Calu3 (cell line): ENCODE measurements around the gene CDH18. TPM values are rescaled to one million over a fixed set of nuclear protein-coding genes. Genes with fewer than 3 reads are reported as not detected.

Experiments
- BruUV-seq: library from RNA; stranded (reverse); fragments of 400-500 nt; replicated peaks from 2 replicates; lab custom pipeline; 2021; lab: Mats Ljungman, UMichigan
- CTCF ChIA-PET: fragments of 300-600 bp; sonication (Branson Sonifier 250); formaldehyde crosslinking; loops from one replicate; lab custom pipeline; 2022; ENCODE audit warnings: antibody characterized with exemption; lab: Charles Lee
- DNase-seq: peaks from one replicate; pipeline ENCODE4 v3.0.0; 2022
- H3K27ac Mint-ChIP-seq: one replicate; pipeline ENCODE4 v1.8.0; 2022; ENCODE audit warnings: mixed read lengths; ENCODE audit not compliant: unreplicated experiment
- H3K27me3 Mint-ChIP-seq: one replicate; pipeline ENCODE4 v1.8.0; 2022; ENCODE audit warnings: mixed read lengths; ENCODE audit not compliant: unreplicated experiment
- H3K36me3 Mint-ChIP-seq: one replicate; pipeline ENCODE4 v1.8.0; 2022; ENCODE audit warnings: mild to moderate bottlenecking, moderate library complexity, mixed read lengths; ENCODE audit not compliant: insufficient read depth, unreplicated experiment
- H3K4me1 Mint-ChIP-seq: one replicate; pipeline ENCODE4 v1.8.0; 2022; ENCODE audit warnings: mild to moderate bottlenecking, low read depth, mixed read lengths; ENCODE audit not compliant: unreplicated experiment
- H3K4me3 Mint-ChIP-seq: one replicate; pipeline ENCODE4 v1.8.0; 2022; ENCODE audit warnings: mild to moderate bottlenecking, low read depth, moderate library complexity, mixed read lengths; ENCODE audit not compliant: unreplicated experiment
- H3K9me3 Mint-ChIP-seq: one replicate; pipeline ENCODE4 v1.8.0; 2022; ENCODE audit warnings: low read depth, mixed read lengths; ENCODE audit not compliant: unreplicated experiment
- intact Hi-C: fragments of 100-400 bp; cut with micrococcal nuclease; formaldehyde crosslinking; loops from one replicate; pipeline ENCODE4 v1.10.0; 2022; ENCODE audit not compliant: unreplicated experiment
- total RNA-seq: library from RNA; stranded (reverse); gene quantifications from 2 replicates; pipeline ENCODE4 v1.2.3, GENCODE V29; 2022
- TF ChIP-seq, protein P1 (sequence below): fragments of 200-600 bp; IDR thresholded peaks from one replicate; pipeline ENCODE4 v1.8.0; 2022; ENCODE audit warnings: antibody characterized with exemption; ENCODE audit not compliant: unreplicated experiment

Gene CDH18
- total RNA-seq, 1 experiment from 2014 or later, result not detected

- H3K4me3 Mint-ChIP-seq, result no peak overlapping the region
- TF ChIP-seq, protein P1, sequence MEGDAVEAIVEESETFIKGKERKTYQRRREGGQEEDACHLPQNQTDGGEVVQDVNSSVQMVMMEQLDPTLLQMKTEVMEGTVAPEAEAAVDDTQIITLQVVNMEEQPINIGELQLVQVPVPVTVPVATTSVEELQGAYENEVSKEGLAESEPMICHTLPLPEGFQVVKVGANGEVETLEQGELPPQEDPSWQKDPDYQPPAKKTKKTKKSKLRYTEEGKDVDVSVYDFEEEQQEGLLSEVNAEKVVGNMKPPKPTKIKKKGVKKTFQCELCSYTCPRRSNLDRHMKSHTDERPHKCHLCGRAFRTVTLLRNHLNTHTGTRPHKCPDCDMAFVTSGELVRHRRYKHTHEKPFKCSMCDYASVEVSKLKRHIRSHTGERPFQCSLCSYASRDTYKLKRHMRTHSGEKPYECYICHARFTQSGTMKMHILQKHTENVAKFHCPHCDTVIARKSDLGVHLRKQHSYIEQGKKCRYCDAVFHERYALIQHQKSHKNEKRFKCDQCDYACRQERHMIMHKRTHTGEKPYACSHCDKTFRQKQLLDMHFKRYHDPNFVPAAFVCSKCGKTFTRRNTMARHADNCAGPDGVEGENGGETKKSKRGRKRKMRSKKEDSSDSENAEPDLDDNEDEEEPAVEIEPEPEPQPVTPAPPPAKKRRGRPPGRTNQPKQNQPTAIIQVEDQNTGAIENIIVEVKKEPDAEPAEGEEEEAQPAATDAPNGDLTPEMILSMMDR, result no peak
- H3K27ac Mint-ChIP-seq, result no peak overlapping the region
- H3K36me3 Mint-ChIP-seq, result no peaks in the 10 kb centered on the region
- no peak for DNase-seq
- H3K27me3 Mint-ChIP-seq, result no peaks in the 10 kb centered on the region
- CTCF ChIA-PET, result no interaction called here
- H3K9me3 Mint-ChIP-seq, result peaks cover 7% of the 10 kb centered on the region
- peaks cover 11% of the 10 kb centered on the region for H3K4me1 Mint-ChIP-seq
- intact Hi-C loops, result no loop called here
- no TSS peak for BruUV-seq
These were observed 254.1 kb downstream of the CDH18 start for GRCh38 chr5:19733612-19734495.

GRCh38 chr5:19728571-19728970 lies 259.4 kb downstream of the CDH18 start:
- Mint-ChIP-seq H3K36me3 (no peaks in the 10 kb centered on the region), H3K27ac (no peak overlapping the region), H3K4me1 (peaks cover 19% of the 10 kb centered on the region), H3K4me3 (no peak overlapping the region), H3K9me3 (peaks cover 7% of the 10 kb centered on the region), H3K27me3 (no peaks in the 10 kb centered on the region)
- no peak for DNase-seq
- no TSS peak for BruUV-seq
- CTCF ChIA-PET, result no interaction called here
- TF ChIP-seq, protein P1, result no peak
- intact Hi-C loops, result no loop called here

DNA sequence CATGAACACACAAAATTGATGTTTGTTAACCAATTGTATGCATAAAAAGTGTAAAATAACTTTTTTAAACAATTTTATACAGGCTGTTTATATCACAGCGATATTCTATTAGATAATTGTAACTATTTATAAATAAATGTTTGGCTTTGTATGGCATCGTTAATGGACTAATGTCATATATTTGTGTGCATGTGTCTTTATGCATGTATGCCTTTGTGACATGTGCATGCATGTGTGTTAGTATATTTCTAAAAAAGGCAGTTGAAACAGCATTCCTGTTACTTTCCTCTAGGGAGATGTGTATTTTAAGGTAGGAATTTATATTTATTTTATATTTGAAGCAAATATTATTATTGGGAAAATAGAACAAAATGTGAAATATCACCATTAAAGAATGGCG lies 268.9 kb downstream of the CDH18 start:
- BruUV-seq, result no TSS peak
- Mint-ChIP-seq H3K36me3 (no peaks in the 10 kb centered on the region), H3K4me1 (no peaks in the 10 kb centered on the region), H3K27ac (no peak overlapping the region), H3K27me3 (no peaks in the 10 kb centered on the region), H3K9me3 (no peaks in the 10 kb centered on the region), H3K4me3 (no peak overlapping the region)
- CTCF ChIA-PET, result no interaction called here
- intact Hi-C loops, result no loop called here
- TF ChIP-seq, protein P1, result no peak
- no peak for DNase-seq

GRCh38 chr5:19713740-19714139 lies 274.3 kb downstream of the CDH18 start:
- TF ChIP-seq, protein P1, result no peak
- no peaks in the 10 kb centered on the region for H3K4me1 Mint-ChIP-seq
- H3K9me3 Mint-ChIP-seq, result peaks cover 6% of the 10 kb centered on the region
- no peaks in the 10 kb centered on the region for H3K36me3 Mint-ChIP-seq
- H3K27me3 Mint-ChIP-seq, result no peaks in the 10 kb centered on the region
- intact Hi-C loops, result no loop called here
- no TSS peak for BruUV-seq
- CTCF ChIA-PET, result no interaction called here
- H3K27ac Mint-ChIP-seq, result no peak overlapping the region
- DNase-seq, result no peak
- H3K4me3 Mint-ChIP-seq, result no peak overlapping the region
